Esophagus muscularis mucosa (tissue), 4 donors: Measurements from ENCODE around the gene NOX5. TPM values are rescaled to one million over a fixed set of nuclear protein-coding genes. Genes with fewer than 3 reads are reported as not detected.

Experiments
- DNase-seq: peaks from one replicate; pipeline ENCODE4 v3.0.0-alpha.2; 2017; ENCODE audit errors: extremely low spot score
- H3K27ac ChIP-seq, 4 donors: fragments of 200-600 bp; sonication (generic); replicated peaks in 1 of 4; 1 replicate in 3 of 4; 2 replicates in 1 of 4; pipeline ENCODE4 v1.5.1; 2016 to 2019; ENCODE audit warnings: mild to moderate bottlenecking in 1 of 4
- H3K27me3 ChIP-seq, 4 donors: fragments of 200-600 bp; sonication (generic); one replicate each; pipeline versions ENCODE4 v1.5.1 to v1.6.0; 2016 to 2019
- H3K36me3 ChIP-seq, 4 donors: fragments of 200-600 bp; sonication (generic); one replicate each; pipeline ENCODE4 v1.5.1; 2016 to 2019
- H3K4me1 ChIP-seq, 4 donors: fragments of 200-600 bp; sonication (generic); one replicate each; pipeline ENCODE4 v1.5.1; 2016 to 2019
- H3K4me3 ChIP-seq, 4 donors: fragments of 200-600 bp; sonication (generic); 1 replicate in 2 of 4; 2 replicates in 2 of 4; pipeline ENCODE4 v1.5.1; 2016 to 2019; ENCODE audit warnings: mild to moderate bottlenecking in 4 of 4, moderate library complexity in 1 of 4
- H3K9me3 ChIP-seq, 4 donors: fragments of 200-600 bp; sonication (generic); 1 replicate in 3 of 4; 2 replicates in 1 of 4; pipeline ENCODE4 v1.5.1; 2016 to 2019
- CTCF ChIP-seq, 3 experiments: fragments of 200-600 bp in 2 of 3; fragments of 450-650 bp in 1 of 3; sonication (generic) in 2 of 3; IDR thresholded peaks; one replicate each; pipeline ENCODE4 v1.5.1; 2017 to 2019; ENCODE audit warnings: antibody characterized with exemption in 3 of 3, mild to moderate bottlenecking in 2 of 3, moderate library complexity in 1 of 3
- EP300 ChIP-seq: sonication (generic); formaldehyde crosslinking; IDR thresholded peaks from one replicate; pipeline ENCODE4 v1.6.1; 2017; ENCODE audit warnings: antibody characterized with exemption
- POLR2A ChIP-seq: fragments of 450-650 bp; IDR thresholded peaks from one replicate; pipeline ENCODE4 v1.6.1; 2017; ENCODE audit warnings: antibody characterized with exemption, moderate library complexity, mild to moderate bottlenecking, low read depth
- POLR2AphosphoS5 ChIP-seq, 2 donors: sonication (generic); formaldehyde crosslinking; IDR thresholded peaks; one replicate each; pipeline ENCODE4 v1.6.1; 2017; ENCODE audit warnings: antibody characterized with exemption in 2 of 2
- WGBS: methylation state at CpG from one replicate; pipeline ENCODE4 v1.1.5; 2018; 5-methylcytosine and 5-hydroxymethylcytosine counted together
- intact Hi-C: fragments of 100-400 bp; cut with DNase I; formaldehyde crosslinking; loops from one replicate; pipeline ENCODE4 v1.15.1; 2023
- total RNA-seq, 4 donors: library from RNA; depleted of rRNA; stranded (reverse); fragments of >200 nt; gene quantifications; one replicate each; pipeline versions ENCODE4 v1.1.0 to v1.2.1, GENCODE V29; 2016

NOX5 gene
- total RNA-seq, 4 donors from 2014 or later: under 0.01 to 0.66 (median 0.34) TPM

DNA sequence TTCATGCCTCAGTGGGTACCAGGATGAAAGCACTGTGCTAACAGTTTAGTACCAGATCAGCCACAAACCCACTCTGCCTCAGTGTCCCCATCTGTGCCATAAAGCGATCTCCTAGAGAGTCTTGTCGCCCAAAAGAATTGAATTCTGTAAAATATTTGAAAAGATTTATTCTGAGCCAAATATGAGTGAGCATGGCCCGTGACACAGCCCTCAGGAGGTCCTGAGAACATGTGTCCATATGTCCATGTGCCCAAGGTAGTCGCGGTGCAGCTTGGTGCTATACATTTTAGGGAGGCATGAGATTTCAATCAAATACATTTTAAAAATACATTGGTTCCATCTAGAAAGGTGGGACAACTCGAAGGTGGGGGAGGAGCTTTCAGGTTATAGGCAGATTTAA lies 15.4 kb upstream of the NOX5 start:
- H3K36me3 ChIP-seq: no peaks in the 10 kb centered on the region

DNA sequence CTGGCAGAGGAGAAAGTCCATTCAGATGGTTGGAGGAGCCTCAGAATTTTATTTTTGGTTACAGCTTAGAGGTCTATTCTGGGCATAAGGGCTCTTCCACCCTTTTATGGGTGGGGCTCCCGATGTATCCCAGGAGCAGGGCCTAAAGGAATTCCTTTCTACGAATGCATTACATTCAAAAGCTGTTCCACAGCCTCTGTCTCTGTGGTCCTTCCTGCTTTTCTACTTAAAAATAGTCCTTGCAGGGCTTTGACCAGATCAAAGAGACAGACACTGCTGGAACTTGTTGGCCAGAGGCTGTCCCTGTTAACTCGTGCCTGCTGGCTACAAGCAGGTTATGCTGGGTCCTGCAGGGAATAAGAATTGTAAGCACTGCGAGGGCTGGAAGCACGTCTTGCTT lies 14.4 kb upstream of the NOX5 start:
- no peak for TF ChIP-seq EP300
- no peak for TF ChIP-seq POLR2AphosphoS5 (IDR thresholded peaks at IDR 0.05)
- no peak for TF ChIP-seq CTCF (IDR thresholded peaks at IDR 0.05)
- no peak for TF ChIP-seq POLR2A
- DNase-seq: peak; percentile 55
- Histone ChIP-seq H3K4me3 (no peak overlapping the region), H3K9me3 (no peaks in the 10 kb centered on the region), H3K27me3 (no peaks in the 10 kb centered on the region), H3K36me3 (no peaks in the 10 kb centered on the region), H3K27ac (no peak overlapping the region), H3K4me1 (peaks cover 0 to 8% (median 0%) of the 10 kb centered on the region in 4 donors)
- WGBS: 42% methylated on average over 5 of the region's 5 CpGs
- intact Hi-C loops: no loop called here

More for the DNA sequence above, 15.4 kb upstream of the NOX5 start:
- no peak for TF ChIP-seq EP300
- no peak for TF ChIP-seq POLR2AphosphoS5 (IDR thresholded peaks at IDR 0.05)
- TF ChIP-seq CTCF (IDR thresholded peaks at IDR 0.05): no peak
- no peak for TF ChIP-seq POLR2A
- intact Hi-C loops: no loop called here
- 93% methylated on average over 6 of the region's 6 CpGs for WGBS
- Histone ChIP-seq H3K4me3 (no peak overlapping the region), H3K4me1 (peaks cover 0 to 8% (median 0%) of the 10 kb centered on the region in 4 donors), H3K27me3 (no peaks in the 10 kb centered on the region), H3K27ac (no peak overlapping the region), H3K9me3 (no peaks in the 10 kb centered on the region)
- peak; percentile 72 for DNase-seq

GRCh38 chr15:69000725-69001503 lies 13.6 kb upstream of the NOX5 start:
- Histone ChIP-seq H3K27me3 (no peaks in the 10 kb centered on the region), H3K27ac (no peak overlapping the region), H3K36me3 (no peaks in the 10 kb centered on the region), H3K4me1 (peaks cover 0 to 8% (median 0%) of the 10 kb centered on the region in 4 donors), H3K9me3 (no peaks in the 10 kb centered on the region), H3K4me3 (no peak overlapping the region)
- WGBS: 72% methylated on average over 4 of the region's 4 CpGs
- no peak for TF ChIP-seq POLR2A
- TF ChIP-seq EP300: no peak
- TF ChIP-seq POLR2AphosphoS5 (IDR thresholded peaks at IDR 0.05): no peak
- TF ChIP-seq CTCF (IDR thresholded peaks at IDR 0.05): no peak
- intact Hi-C loops: no loop called here
- peak; percentile 81 for DNase-seq

GRCh38 chr15:69002783-69003182 lies 11.7 kb upstream of the NOX5 start:
- WGBS: 95% methylated on average over 4 of the region's 4 CpGs
- intact Hi-C loops: no loop called here

More at GRCh38 chr15:69002783-69003182, 11.7 kb upstream of the NOX5 start:
- H3K36me3 ChIP-seq: no peaks in the 10 kb centered on the region
- no peak for DNase-seq
- peaks cover 0 to 7% (median 7%) of the 10 kb centered on the region in 4 donors for H3K9me3 ChIP-seq
- TF ChIP-seq POLR2AphosphoS5 (IDR thresholded peaks at IDR 0.05) (no peak), POLR2A (no peak), CTCF (IDR thresholded peaks at IDR 0.05) (no peak), EP300 (no peak)
- no peak overlapping the region for H3K4me3 ChIP-seq
- peaks cover 0 to 8% (median 0%) of the 10 kb centered on the region in 4 donors for H3K4me1 ChIP-seq
- no peaks in the 10 kb centered on the region for H3K27me3 ChIP-seq
- no peak overlapping the region for H3K27ac ChIP-seq
